ENCODE measurements around the gene LILRB1. TPM values are rescaled to one million over a fixed set of nuclear protein-coding genes. Genes with fewer than 3 reads are reported as not detected.
"Not testable (repeated sequence)": the region's sequence is repeated elsewhere in the genome, so short reads cannot be mapped to it uniquely, and the experiment has no call there.

The LILRB1 gene
- total RNA-seq, 2 donors from 2014 or later: 17.2 to 22.7 TPM

DNA sequence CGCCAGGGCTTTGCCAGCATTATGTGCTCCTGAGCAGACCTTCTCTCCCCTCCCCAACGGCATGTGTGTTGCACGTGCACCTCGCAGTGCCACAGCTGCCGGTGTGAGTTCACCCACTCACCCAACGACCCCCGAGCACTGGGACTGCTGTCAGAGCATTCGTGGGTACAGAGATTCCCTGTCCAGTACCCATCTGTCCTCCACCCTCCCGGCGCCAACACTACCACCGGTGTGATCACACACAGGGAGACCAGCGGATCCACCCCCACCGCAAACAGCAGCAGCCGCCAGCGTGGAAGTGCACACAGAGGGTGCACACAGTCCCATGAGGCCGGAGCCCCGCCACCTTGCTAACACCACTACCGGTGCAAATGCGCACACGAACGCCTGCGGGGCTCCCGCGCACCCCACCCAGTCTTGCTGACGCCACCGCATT is 20.9 kb upstream of the LILRB1 start:
- peak overlapping the region; percentile 34 to 38 for H3K27ac Mint-ChIP-seq

DNA sequence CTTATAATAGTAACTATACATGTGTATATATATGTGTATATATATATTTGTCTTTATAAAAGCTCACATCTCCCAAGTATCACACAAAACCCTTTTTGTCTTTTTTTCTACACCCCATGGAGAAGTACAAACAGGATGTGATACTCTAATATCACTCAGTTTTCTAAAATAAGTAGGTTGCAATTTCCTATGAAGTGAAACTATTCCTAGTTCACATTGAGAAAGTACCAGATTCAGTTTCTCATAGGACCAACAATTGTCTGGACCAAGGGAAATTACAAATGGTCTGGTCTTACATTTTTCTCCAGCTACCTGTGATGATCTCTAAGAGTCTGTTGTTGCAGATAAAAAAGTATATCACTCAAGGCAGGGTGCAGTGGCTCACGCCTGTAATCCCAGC is 17.9 kb upstream of the LILRB1 start:
- Mint-ChIP-seq H3K36me3 (no peaks in the 10 kb centered on the region), H3K4me3 (no peak overlapping the region), H3K4me1 (ENCODE audit: low read depth in 2 of 2) (peaks cover 23 to 31% of the 10 kb centered on the region in 2 donors), H3K27ac (peak overlapping the region in 1 of 2 donors; percentile 15), H3K9me3 (no peaks in the 10 kb centered on the region), H3K27me3 (peaks cover 1 to 8% of the 10 kb centered on the region in 2 donors)
- ATAC-seq (no peak), DNase-seq (ENCODE audit: low spot score) (no peak)

More for the DNA sequence above, 20.9 kb upstream of the LILRB1 start:
- no peaks in the 10 kb centered on the region for H3K9me3 Mint-ChIP-seq
- DNase-seq (ENCODE audit: low spot score) (no peak), ATAC-seq (no peak)
- no peak overlapping the region for H3K4me3 Mint-ChIP-seq
- H3K27me3 Mint-ChIP-seq: peaks cover 17 to 23% of the 10 kb centered on the region in 2 donors
- H3K4me1 Mint-ChIP-seq (ENCODE audit: low read depth in 2 of 2): peaks cover 11% of the 10 kb centered on the region in 2 donors
- peaks cover 6% of the 10 kb centered on the region for H3K36me3 Mint-ChIP-seq

DNA sequence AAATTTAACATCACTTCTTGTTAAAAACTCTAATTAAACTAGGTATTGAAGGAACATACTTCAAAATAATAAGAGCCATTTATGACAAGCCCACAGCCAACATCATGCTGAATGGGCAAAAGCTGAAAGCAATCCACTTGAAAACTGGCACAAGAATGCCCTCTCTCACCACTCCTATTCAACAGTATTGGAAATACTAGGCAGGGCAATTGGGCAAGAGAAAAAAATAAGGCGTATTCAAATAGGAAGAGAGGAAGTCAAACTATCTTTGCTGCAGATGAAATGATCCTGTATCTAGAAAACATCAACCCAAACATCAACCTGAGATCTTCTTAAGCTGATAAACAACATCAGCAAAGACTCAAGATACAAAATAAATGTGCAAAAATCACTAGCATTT is 15.6 kb upstream of the LILRB1 start:
- DNase-seq (ENCODE audit: low spot score) (no peak), ATAC-seq (no peak)
- H3K36me3 Mint-ChIP-seq: no peaks in the 10 kb centered on the region
- no peaks in the 10 kb centered on the region for H3K9me3 Mint-ChIP-seq
- H3K27me3 Mint-ChIP-seq: peaks cover 0 to 5% of the 10 kb centered on the region in 2 donors
- no peak overlapping the region for H3K4me3 Mint-ChIP-seq
- H3K27ac Mint-ChIP-seq: no peak overlapping the region
- H3K4me1 Mint-ChIP-seq (ENCODE audit: low read depth in 2 of 2): peaks cover 24 to 36% of the 10 kb centered on the region in 2 donors

GRCh38 chr19:54616057-54616456 is 14.2 kb upstream of the LILRB1 start:
- H3K4me1 Mint-ChIP-seq (ENCODE audit: low read depth in 2 of 2): peaks cover 24 to 36% of the 10 kb centered on the region in 2 donors
- ATAC-seq (no peak), DNase-seq (ENCODE audit: low spot score) (no peak)
- no peaks in the 10 kb centered on the region for H3K9me3 Mint-ChIP-seq
- peaks cover 0 to 5% of the 10 kb centered on the region in 2 donors for H3K27me3 Mint-ChIP-seq
- H3K36me3 Mint-ChIP-seq: no peaks in the 10 kb centered on the region
- H3K27ac Mint-ChIP-seq: peak overlapping the region; percentile 78 to 83
- peak overlapping the region; percentile 4 for H3K4me3 Mint-ChIP-seq

GRCh38 chr19:54616821-54617560 is 13.3 kb upstream of the LILRB1 start:
- ATAC-seq (peak; percentile 82 to 89), DNase-seq (ENCODE audit: low spot score) (no peak)
- H3K9me3 Mint-ChIP-seq: no peaks in the 10 kb centered on the region
- no peaks in the 10 kb centered on the region for H3K36me3 Mint-ChIP-seq
- H3K4me3 Mint-ChIP-seq: peak overlapping the region; percentile 86
- H3K27ac Mint-ChIP-seq: peak overlapping the region; percentile 78 to 83
- peaks cover 29 to 45% of the 10 kb centered on the region in 2 donors for H3K4me1 Mint-ChIP-seq (ENCODE audit: low read depth in 2 of 2)
- H3K27me3 Mint-ChIP-seq: peaks cover 0 to 5% of the 10 kb centered on the region in 2 donors

GRCh38 chr19:54620464-54620863 is 9.8 kb upstream of the LILRB1 start:
- H3K36me3 Mint-ChIP-seq: no peaks in the 10 kb centered on the region
- H3K27ac Mint-ChIP-seq: no peak overlapping the region
- H3K27me3 Mint-ChIP-seq: no peaks in the 10 kb centered on the region
- H3K4me3 Mint-ChIP-seq: no peak overlapping the region
- DNase-seq (ENCODE audit: low spot score): no peak
- H3K9me3 Mint-ChIP-seq: no peaks in the 10 kb centered on the region
- ATAC-seq: no peak
- H3K4me1 Mint-ChIP-seq (ENCODE audit: low read depth in 2 of 2): peaks cover 41 to 54% of the 10 kb centered on the region in 2 donors

DNA sequence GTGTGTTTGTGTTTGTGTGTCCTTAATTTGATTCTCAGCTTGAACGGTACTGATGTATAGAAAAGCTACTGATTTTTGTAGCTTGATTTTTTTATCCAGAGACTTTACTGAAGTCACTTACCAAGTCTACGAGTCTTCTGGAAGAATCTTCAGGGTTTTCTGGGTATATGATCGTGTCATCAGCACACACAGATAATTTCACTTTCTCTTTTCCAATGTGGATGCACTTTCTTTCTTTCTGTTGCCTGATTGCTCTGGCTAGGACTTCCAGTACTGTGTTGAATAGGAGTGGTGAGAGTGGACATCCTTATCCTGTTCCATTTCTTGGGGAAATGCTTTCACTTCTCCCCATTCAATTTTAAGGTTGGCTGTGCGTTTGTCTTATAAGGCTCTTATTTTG is 7.9 kb upstream of the LILRB1 start:
- Mint-ChIP-seq H3K9me3 (no peaks in the 10 kb centered on the region), H3K36me3 (no peaks in the 10 kb centered on the region), H3K4me3 (peak overlapping the region; percentile 74), H3K27me3 (no peaks in the 10 kb centered on the region), H3K4me1 (ENCODE audit: low read depth in 2 of 2) (peaks cover 33 to 46% of the 10 kb centered on the region in 2 donors), H3K27ac (peak overlapping the region; percentile 40 to 75)
- no peak for DNase-seq (ENCODE audit: low spot score)
- ATAC-seq: no peak

DNA sequence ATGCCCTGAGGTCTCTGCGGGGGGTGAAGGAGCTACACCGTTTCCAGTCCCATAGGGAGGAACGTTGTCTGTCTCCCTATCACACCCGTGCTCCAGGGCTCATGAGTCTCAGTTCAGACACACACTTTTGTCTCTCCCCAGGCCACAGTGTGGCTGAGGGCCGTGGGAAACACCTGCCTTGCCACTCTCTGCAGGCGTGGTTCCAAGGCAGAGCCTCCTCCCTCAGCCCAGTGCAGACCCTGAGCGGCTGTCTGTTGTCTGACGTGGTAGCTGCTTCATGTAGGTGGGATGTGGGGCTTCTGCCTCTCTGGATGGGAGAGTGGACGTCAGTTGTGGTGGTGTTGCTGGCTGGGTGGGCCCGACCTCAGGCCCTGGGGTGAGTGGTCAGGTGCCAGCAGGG is 6.0 kb upstream of the LILRB1 start:
- H3K9me3 Mint-ChIP-seq; H3K36me3 Mint-ChIP-seq; H3K27me3 Mint-ChIP-seq; DNase-seq (ENCODE audit: low spot score): not testable (repeated sequence)
- peaks cover 30 to 41% of the 10 kb centered on the region in 2 donors for H3K4me1 Mint-ChIP-seq (ENCODE audit: low read depth in 2 of 2)
- ATAC-seq: peak; percentile 24 to 63
- H3K4me3 Mint-ChIP-seq: peak overlapping the region; percentile 74
- H3K27ac Mint-ChIP-seq: peak overlapping the region in 1 of 2 donors; percentile 75

DNA sequence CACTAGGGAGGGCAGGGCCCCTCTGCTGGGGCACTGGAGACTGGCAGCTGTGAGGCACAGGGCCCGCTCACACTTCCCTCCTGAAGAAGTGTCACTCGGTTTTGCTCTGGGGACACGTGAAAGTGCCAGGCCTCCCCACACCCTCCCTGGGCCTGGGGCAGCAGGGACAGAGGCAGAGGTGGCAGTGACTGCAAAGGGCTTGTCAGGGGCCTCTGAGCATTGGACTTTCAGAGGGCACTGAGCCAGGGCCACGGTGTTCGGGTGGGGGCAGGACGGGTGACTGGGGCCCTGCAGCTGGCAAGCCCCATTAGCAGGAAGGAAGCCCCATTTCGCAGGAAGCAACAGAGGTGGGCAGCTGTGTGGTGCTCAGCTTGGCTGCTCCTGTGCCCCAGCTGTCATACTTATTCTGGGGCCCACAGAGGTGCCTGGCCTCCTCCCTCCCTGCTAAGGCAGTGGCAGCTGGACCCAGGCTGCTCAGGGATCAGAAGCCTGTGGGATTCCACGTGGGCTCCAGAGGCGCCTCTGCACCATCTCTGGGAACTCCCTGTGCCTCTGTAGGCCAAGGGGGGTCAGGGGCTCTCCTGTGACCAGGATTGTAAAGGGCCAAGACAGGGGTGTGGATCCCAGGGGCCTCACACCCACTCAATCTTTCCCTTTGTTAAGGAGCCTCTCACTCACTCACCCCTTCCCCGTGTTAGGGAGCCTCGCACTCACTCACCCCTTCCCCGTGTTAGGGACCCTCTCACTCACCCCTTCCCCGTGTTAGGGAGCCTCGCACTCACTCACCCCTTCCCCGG is 5.2 kb upstream of the LILRB1 start:
- not testable (repeated sequence) for DNase-seq (ENCODE audit: low spot score); H3K9me3 Mint-ChIP-seq; H3K36me3 Mint-ChIP-seq; H3K27me3 Mint-ChIP-seq
- Mint-ChIP-seq H3K4me1 (ENCODE audit: low read depth in 2 of 2) (peaks cover 35 to 45% of the 10 kb centered on the region in 2 donors), H3K27ac (peak overlapping the region; percentile 58 to 75), H3K4me3 (peak overlapping the region; percentile 74)
- peak; percentile 73 to 74 for ATAC-seq

DNA sequence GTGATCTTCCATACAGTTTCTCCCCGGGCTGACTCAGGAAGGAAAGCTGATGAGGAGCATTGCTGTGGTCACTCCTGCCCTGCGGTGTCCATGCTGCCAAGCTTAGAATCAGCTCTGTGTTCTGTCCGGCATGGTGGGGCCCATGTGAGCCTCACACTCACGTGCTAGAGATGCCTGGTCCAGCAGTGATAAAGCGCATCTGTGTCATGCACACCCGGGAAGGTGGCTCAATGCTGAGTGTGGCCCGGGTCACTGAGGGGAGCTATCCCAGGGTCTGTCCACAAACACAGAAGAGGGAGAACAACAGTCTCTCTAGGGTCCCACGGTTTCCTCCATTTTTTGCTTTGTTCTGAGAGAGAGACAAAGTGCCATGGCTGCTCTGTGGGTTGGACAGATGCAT is 3.5 kb upstream of the LILRB1 start:
- no peak for ATAC-seq
- peaks cover 37 to 45% of the 10 kb centered on the region in 2 donors for H3K4me1 Mint-ChIP-seq (ENCODE audit: low read depth in 2 of 2)
- H3K27ac Mint-ChIP-seq: peak overlapping the region; percentile 58 to 75
- DNase-seq (ENCODE audit: low spot score): no peak
- H3K9me3 Mint-ChIP-seq: no peaks in the 10 kb centered on the region
- H3K36me3 Mint-ChIP-seq: no peaks in the 10 kb centered on the region
- H3K4me3 Mint-ChIP-seq: peak overlapping the region; percentile 47
- peaks cover 0 to 9% of the 10 kb centered on the region in 2 donors for H3K27me3 Mint-ChIP-seq

DNA sequence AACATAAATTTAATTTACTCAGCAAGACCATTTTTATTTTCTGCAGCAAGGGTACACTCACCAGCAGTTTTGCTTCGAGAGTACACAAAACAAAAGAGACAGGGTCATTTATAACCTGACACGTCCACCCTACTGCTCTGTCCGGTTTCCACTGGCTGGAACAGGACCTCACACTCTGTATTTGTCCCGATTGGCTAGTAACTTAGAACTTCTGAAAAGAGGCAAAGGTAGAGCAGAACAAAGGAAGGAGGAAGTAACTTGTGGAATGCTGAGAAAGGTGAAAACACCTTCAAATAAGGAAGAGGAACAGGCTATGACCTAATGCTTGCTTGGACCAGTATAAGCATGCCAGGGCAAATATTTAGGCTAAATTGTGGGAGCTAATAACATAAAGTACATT is 2.4 kb upstream of the LILRB1 start:
- H3K9me3 Mint-ChIP-seq; H3K36me3 Mint-ChIP-seq; ATAC-seq; H3K27me3 Mint-ChIP-seq; H3K27ac Mint-ChIP-seq; DNase-seq (ENCODE audit: low spot score); H3K4me3 Mint-ChIP-seq: not testable (repeated sequence)
- H3K4me1 Mint-ChIP-seq (ENCODE audit: low read depth in 2 of 2): peaks cover 29 to 34% of the 10 kb centered on the region in 2 donors

GRCh38 chr19:54630782-54631181 is 498 bp downstream of the LILRB1 start:
- Mint-ChIP-seq H3K27ac (peak overlapping the region; percentile 19 to 58), H3K4me1 (ENCODE audit: low read depth in 2 of 2) (peaks cover 18 to 19% of the 10 kb centered on the region in 2 donors), H3K27me3 (peaks cover 0 to 10% of the 10 kb centered on the region in 2 donors), H3K9me3 (no peaks in the 10 kb centered on the region), H3K4me3 (peak overlapping the region; percentile 59), H3K36me3 (no peaks in the 10 kb centered on the region)
- ATAC-seq (peak; percentile 24 to 52), DNase-seq (ENCODE audit: low spot score) (no peak)

GRCh38 chr19:54631489-54632337 is 1.4 kb downstream of the LILRB1 start:
- ATAC-seq: peak; percentile 11 to 28
- H3K9me3 Mint-ChIP-seq; H3K4me3 Mint-ChIP-seq; H3K36me3 Mint-ChIP-seq; DNase-seq (ENCODE audit: low spot score): not testable (repeated sequence)
- peaks cover 11 to 12% of the 10 kb centered on the region in 2 donors for H3K4me1 Mint-ChIP-seq (ENCODE audit: low read depth in 2 of 2)
- peaks cover 0 to 13% of the 10 kb centered on the region in 2 donors for H3K27me3 Mint-ChIP-seq
- peak overlapping the region in 1 of 2 donors; percentile 19 for H3K27ac Mint-ChIP-seq

All from natural killer cell treated with Interleukin-12 subunit alpha and Interleukin-12 subunit beta and Interleukin-15 and Interleukin-18, amount 100 ng/mL, for 72 hours (primary cell).